GM19324 (cell line): ENCODE measurements around the gene ASB12.
A peak's percentile ranks its signal among the peaks of the same experiment; 100 is the strongest.
"Not testable (repeated sequence)": the region's sequence is repeated elsewhere in the genome, so short reads cannot be mapped to it uniquely, and the experiment has no call there.

Experiments used
- ATAC-seq: cut with Tn5 transposase; IDR thresholded peaks from one replicate; pipeline ENCODE4 v1.9.1; 2021; ENCODE audit warnings: mild to moderate bottlenecking, moderate library complexity; ENCODE audit not compliant: unreplicated experiment, low FRiP score

Gene ASB12

GRCh38 chrX:64230123-64230970 is at the start of gene ASB12:
Gene ASB12, minus strand, starts transcription at chrX:64230607. Its CDS starts 4,957 bp downstream, at chrX:64225650.
- ATAC-seq: no peak

GRCh38 chrX:64265265-64265664 is 34.9 kb upstream of the ASB12 start:
- no peak for ATAC-seq

- no peak for ATAC-seq
Observed at GRCh38 chrX:64229154-64229553, 1.3 kb downstream of the ASB12 start.

- ATAC-seq: no peak
Observed at GRCh38 chrX:64218023-64218422, 12.4 kb downstream of the ASB12 start.

- not testable (repeated sequence) for ATAC-seq
Observed at GRCh38 chrX:64213989-64214388, 16.4 kb downstream of the ASB12 start.

GRCh38 chrX:64206556-64207162 is 23.7 kb downstream of the ASB12 start:
- no peak for ATAC-seq

GRCh38 chrX:64205735-64206501 is 24.5 kb downstream of the ASB12 start:
- peak; percentile 93 for ATAC-seq

GRCh38 chrX:64205441-64205734 is 25.0 kb downstream of the ASB12 start, which contains the start of gene AMER1:
Gene AMER1, minus strand, starts transcription at chrX:64205708. Its CDS starts 12,422 bp downstream, at chrX:64193286.
- ATAC-seq: peak; percentile 38

- peak; percentile 9 for ATAC-seq
Observed at GRCh38 chrX:64204701-64205440, 25.5 kb downstream of the ASB12 start.

- no peak for ATAC-seq
Observed at GRCh38 chrX:64204252-64204651, 26.2 kb downstream of the ASB12 start.

- ATAC-seq: no peak
Observed at GRCh38 chrX:64202808-64203325, 27.5 kb downstream of the ASB12 start.

GRCh38 chrX:64198036-64198435 is 32.4 kb downstream of the ASB12 start:
- no peak for ATAC-seq

GRCh38 chrX:64196606-64197005 is 33.8 kb downstream of the ASB12 start:
- ATAC-seq: no peak

- no peak for ATAC-seq
Observed at GRCh38 chrX:64195862-64196261, 34.5 kb downstream of the ASB12 start.

- ATAC-seq: no peak
Observed at GRCh38 chrX:64192673-64193072, 37.7 kb downstream of the ASB12 start.

GRCh38 chrX:64192040-64192439 is 38.4 kb downstream of the ASB12 start:
- no peak for ATAC-seq

- ATAC-seq: no peak
Observed at GRCh38 chrX:64191281-64192010, 39.0 kb downstream of the ASB12 start.

- no peak for ATAC-seq
Observed at GRCh38 chrX:64190136-64190740, 40.2 kb downstream of the ASB12 start.

GRCh38 chrX:64188901-64189300 is 41.5 kb downstream of the ASB12 start:
- ATAC-seq: no peak
